PC-9 (cell line): ENCODE data around the gene TRAF3IP1. TPM values are rescaled to one million over a fixed set of nuclear protein-coding genes. Genes with fewer than 3 reads are reported as not detected.
A peak's percentile ranks its signal among the peaks of the same experiment; 100 is the strongest.

Experiments used
- BruUV-seq: library from RNA; stranded (reverse); fragments of 400-500 nt; replicated peaks from 2 replicates; lab custom pipeline; 2021; lab: Mats Ljungman, UMichigan
- CTCF ChIA-PET: fragments of 300-600 bp; sonication (Branson Sonifier 250); formaldehyde crosslinking; loops from one replicate; lab custom pipeline; 2022; ENCODE audit warnings: antibody characterized with exemption; lab: Charles Lee
- POLR2A ChIA-PET: fragments of 300-600 bp; sonication (Branson Sonifier 250); formaldehyde crosslinking; loops from one replicate; lab custom pipeline; 2022; ENCODE audit warnings: antibody characterized with exemption; ENCODE audit not compliant: unreplicated experiment; lab: Charles Lee
- DNase-seq, 2 experiments: peaks; one replicate each; pipeline versions ENCODE4 v3.0.0 to v3.0.0-alpha.2; 2015 to 2022; ENCODE audit warnings: mixed read lengths in 1 of 2
- H2AFZ ChIP-seq: fragments of 200-600 bp; sonication (generic); 2 replicates; pipeline ENCODE4 v1.8.1; 2017; ENCODE audit warnings: antibody characterized with exemption
- H3F3A ChIP-seq: fragments of 200-600 bp; sonication (generic); 2 replicates; pipeline ENCODE4 v1.8.1; 2017; ENCODE audit warnings: antibody characterized with exemption, mild to moderate bottlenecking, low read depth; ENCODE audit not compliant: insufficient read depth
- H3K27ac ChIP-seq: fragments of 200-600 bp; sonication (generic); 2 replicates; pipeline ENCODE4 v1.6.1; 2016; ENCODE audit warnings: mixed run types
- H3K27me3 ChIP-seq: fragments of 200-600 bp; sonication (generic); 2 replicates; pipeline ENCODE4 v1.6.1; 2016; ENCODE audit warnings: low read depth, mixed run types; ENCODE audit not compliant: insufficient read depth
- H3K36me3 ChIP-seq: fragments of 200-600 bp; sonication (generic); 2 replicates; pipeline ENCODE4 v1.6.1; 2016; ENCODE audit warnings: low read depth, mixed run types
- H3K4me1 ChIP-seq: fragments of 200-600 bp; sonication (generic); replicated peaks from 2 replicates; pipeline ENCODE4 v1.6.1; 2016; ENCODE audit warnings: mixed run types; ENCODE audit not compliant: insufficient read depth
- H3K4me2 ChIP-seq: fragments of 200-600 bp; sonication (generic); 2 replicates; pipeline ENCODE4 v1.6.1; 2017; ENCODE audit warnings: mixed run types
- H3K4me3 ChIP-seq: fragments of 200-600 bp; sonication (generic); 2 replicates; pipeline ENCODE4 v1.6.1; 2016; ENCODE audit warnings: mixed run types
- H3K79me2 ChIP-seq: fragments of 200-600 bp; sonication (generic); 2 replicates; pipeline ENCODE4 v1.6.1; 2017; ENCODE audit warnings: low read depth, mixed run types
- H3K9me2 ChIP-seq: fragments of 200-600 bp; sonication (generic); 2 replicates; pipeline ENCODE4 v1.8.1; 2017; ENCODE audit warnings: mild to moderate bottlenecking; ENCODE audit not compliant: insufficient read depth
- H3K9me3 ChIP-seq: fragments of 200-600 bp; sonication (generic); 2 replicates; pipeline ENCODE4 v1.8.1; 2016; ENCODE audit warnings: low read depth; ENCODE audit not compliant: insufficient read depth
- H4K20me1 ChIP-seq: fragments of 200-600 bp; sonication (generic); 2 replicates; pipeline ENCODE4 v1.8.1; 2017; ENCODE audit not compliant: insufficient read depth
- CTCF ChIP-seq: fragments of 200-600 bp; sonication (generic); conservative IDR thresholded peaks from 2 replicates; pipeline ENCODE4 v1.6.1; 2017; ENCODE audit warnings: mixed run types, antibody characterized with exemption, mild to moderate bottlenecking, moderate library complexity
- EZH2 ChIP-seq: fragments of 200-600 bp; sonication (generic); IDR thresholded peaks from 2 replicates; pipeline ENCODE4 v1.8.0; 2017; ENCODE audit warnings: antibody characterized with exemption, low read depth
- intact Hi-C: fragments of 100-400 bp; cut with micrococcal nuclease; formaldehyde crosslinking; loops from one replicate; pipeline ENCODE4 v1.10.0; 2022; ENCODE audit not compliant: unreplicated experiment
- total RNA-seq: library from RNA; stranded (reverse); gene quantifications from 2 replicates; pipeline ENCODE4 v1.2.3, GENCODE V29; 2021

Gene TRAF3IP1
- total RNA-seq, 1 experiment from 2014 or later, result 51.7 TPM

DNA sequence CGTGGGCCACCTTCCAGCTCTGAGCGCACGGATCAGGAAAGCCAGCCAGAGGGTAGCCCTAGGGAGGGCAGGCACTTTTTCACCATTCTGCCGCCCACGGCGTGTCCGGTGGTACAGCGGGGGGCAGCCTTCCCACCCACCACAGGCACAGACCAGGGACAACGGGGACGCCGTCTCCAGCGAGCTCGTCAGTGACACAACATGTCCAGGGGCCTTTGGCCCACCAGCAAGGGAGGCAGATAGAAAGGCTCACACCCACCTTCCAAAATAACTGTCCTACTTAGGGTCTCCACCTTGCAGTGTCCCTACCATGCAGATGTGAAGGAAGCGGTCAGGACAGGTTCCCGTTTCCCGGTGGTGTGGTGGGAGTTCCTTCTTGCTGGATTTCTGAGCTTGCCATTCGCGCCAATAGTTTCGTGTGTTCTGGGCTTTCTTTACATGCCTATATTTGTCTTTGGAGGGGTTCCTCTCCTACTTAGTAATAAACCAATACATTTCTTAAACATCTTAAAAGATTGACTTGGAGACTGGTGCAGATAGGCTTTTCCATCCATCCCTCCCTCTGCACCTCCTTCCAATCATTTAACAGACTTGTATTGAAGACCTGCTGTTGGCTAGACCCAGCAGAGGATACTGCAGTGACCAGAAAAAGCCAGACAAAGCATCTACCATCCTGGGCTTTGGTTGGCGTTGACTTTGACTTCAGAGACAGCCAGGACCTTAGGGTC, 107.3 kb downstream of the TRAF3IP1 start:
- Histone ChIP-seq H4K20me1 (peaks cover 19% of the 10 kb centered on the region; the same call in 1 of the 2 replicates), H3K36me3 (peaks cover 8% of the 10 kb centered on the region; the same call in 1 of the 2 replicates), H3K4me2 (peak overlapping the region; percentile 98), H3K79me2 (peaks cover 55% of the 10 kb centered on the region), H2AFZ (peak overlapping the region; percentile 95), H3K27me3 (no peaks in the 10 kb centered on the region), H3F3A (peaks cover 10% of the 10 kb centered on the region; the same call in 1 of the 2 replicates), H3K9me2 (no peaks in the 10 kb centered on the region), H3K27ac (peak overlapping the region; percentile 75), H3K9me3 (no peaks in the 10 kb centered on the region), H3K4me1 (peaks cover 17% of the 10 kb centered on the region), H3K4me3 (peak overlapping the region; percentile 92)
- TF ChIP-seq EZH2, result no peak
- TF ChIP-seq CTCF, result no peak
- no peak for DNase-seq
- POLR2A ChIA-PET, result interaction anchor here (1.2 kb wide), 1 partner anchor 18 kb away, joined by 10 read pairs; no protein-coding TSS in a partner anchor
- intact Hi-C loops, result loop anchor here (5.0 kb wide), 2 partner anchors 45 to 70 kb away; no protein-coding TSS in a partner anchor
- CTCF ChIA-PET, result no interaction called here
- BruUV-seq, result no TSS peak

DNA sequence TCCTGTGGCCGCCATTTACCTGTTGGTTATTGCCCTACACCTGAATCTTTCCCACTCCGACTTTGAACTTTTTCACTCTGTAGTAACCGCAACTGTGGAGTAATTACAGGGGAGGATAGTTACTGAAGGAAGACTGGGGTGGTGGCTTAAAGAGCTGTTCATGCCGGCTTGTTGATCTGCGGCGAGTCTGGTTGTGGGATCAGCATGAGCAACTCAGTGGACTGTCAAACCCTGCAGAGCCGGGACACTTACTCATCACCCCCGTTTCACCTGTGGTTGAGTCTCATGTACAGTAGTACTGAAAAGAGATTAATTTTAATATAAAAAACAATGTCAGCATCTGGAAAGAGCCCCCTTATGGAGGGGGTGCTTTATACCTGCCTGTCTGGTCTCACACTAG, 108.5 kb downstream of the TRAF3IP1 start:
- H3K9me2 ChIP-seq, result no peaks in the 10 kb centered on the region
- H2AFZ ChIP-seq, result no peak overlapping the region
- DNase-seq, result no peak
- H3K79me2 ChIP-seq, result peaks cover 60% of the 10 kb centered on the region
- no peak overlapping the region for H3K27ac ChIP-seq
- no peak overlapping the region for H3K4me3 ChIP-seq
- peaks cover 17% of the 10 kb centered on the region for H3K4me1 ChIP-seq
- peaks cover 23% of the 10 kb centered on the region; the same call in 1 of the 2 replicates for H4K20me1 ChIP-seq
- TF ChIP-seq CTCF (no peak), EZH2 (no peak)
- H3K9me3 ChIP-seq, result no peaks in the 10 kb centered on the region
- intact Hi-C loops, result loop anchor here (5.0 kb wide), 2 partner anchors 47 to 72 kb away; no protein-coding TSS in a partner anchor
- CTCF ChIA-PET, result no interaction called here
- peaks cover 10% of the 10 kb centered on the region; the same call in 1 of the 2 replicates for H3F3A ChIP-seq
- H3K36me3 ChIP-seq, result peaks cover 8% of the 10 kb centered on the region; the same call in 1 of the 2 replicates
- no TSS peak for BruUV-seq
- POLR2A ChIA-PET, result no interaction called here
- no peaks in the 10 kb centered on the region for H3K27me3 ChIP-seq
- H3K4me2 ChIP-seq, result peak overlapping the region; percentile 98

GRCh38 chr2:238430781-238431180, 110.5 kb downstream of the TRAF3IP1 start:
- H3K4me2 ChIP-seq, result no peak overlapping the region
- H3K9me2 ChIP-seq, result no peaks in the 10 kb centered on the region
- H2AFZ ChIP-seq, result no peak overlapping the region
- H3K36me3 ChIP-seq, result peaks cover 8% of the 10 kb centered on the region; the same call in 1 of the 2 replicates
- DNase-seq, result no peak
- H3F3A ChIP-seq, result peaks cover 7% of the 10 kb centered on the region; the same call in 1 of the 2 replicates
- no peak overlapping the region for H3K27ac ChIP-seq
- ChIA-PET CTCF (no interaction called here), POLR2A (interaction anchor here (0.6 kb wide), 2 partner anchors 122 to 192 kb away, joined by 3 to 6 read pairs; no protein-coding TSS in a partner anchor)
- H3K4me3 ChIP-seq, result no peak overlapping the region
- BruUV-seq, result no TSS peak
- peaks cover 60% of the 10 kb centered on the region for H3K79me2 ChIP-seq
- H4K20me1 ChIP-seq, result peaks cover 23% of the 10 kb centered on the region; the same call in 1 of the 2 replicates
- H3K27me3 ChIP-seq, result no peaks in the 10 kb centered on the region
- TF ChIP-seq EZH2 (no peak), CTCF (no peak)
- no peaks in the 10 kb centered on the region for H3K9me3 ChIP-seq
- peaks cover 17% of the 10 kb centered on the region for H3K4me1 ChIP-seq
- intact Hi-C loops, result no loop called here
